A673 (cell line): ENCODE measurements around the gene CDH23.

Experiments used
- CTCF ChIP-seq: fragments of 300-800, 200-600 bp; sonication (generic); conservative IDR thresholded peaks from 2 replicates; pipeline ENCODE4 v1.5.1; 2017; ENCODE audit warnings: low read depth, mild to moderate bottlenecking, antibody characterized with exemption, low read length, moderate library complexity, mixed read lengths
- EZH2 ChIP-seq: fragments of 200-600 bp; sonication (generic); IDR thresholded peaks from 2 replicates; pipeline ENCODE4 v1.6.1; 2017; ENCODE audit warnings: borderline replicate concordance, low read depth, mild to moderate bottlenecking, mixed read lengths, antibody characterized with exemption, low read length; ENCODE audit not compliant: poor library complexity, severe bottlenecking

DNA sequence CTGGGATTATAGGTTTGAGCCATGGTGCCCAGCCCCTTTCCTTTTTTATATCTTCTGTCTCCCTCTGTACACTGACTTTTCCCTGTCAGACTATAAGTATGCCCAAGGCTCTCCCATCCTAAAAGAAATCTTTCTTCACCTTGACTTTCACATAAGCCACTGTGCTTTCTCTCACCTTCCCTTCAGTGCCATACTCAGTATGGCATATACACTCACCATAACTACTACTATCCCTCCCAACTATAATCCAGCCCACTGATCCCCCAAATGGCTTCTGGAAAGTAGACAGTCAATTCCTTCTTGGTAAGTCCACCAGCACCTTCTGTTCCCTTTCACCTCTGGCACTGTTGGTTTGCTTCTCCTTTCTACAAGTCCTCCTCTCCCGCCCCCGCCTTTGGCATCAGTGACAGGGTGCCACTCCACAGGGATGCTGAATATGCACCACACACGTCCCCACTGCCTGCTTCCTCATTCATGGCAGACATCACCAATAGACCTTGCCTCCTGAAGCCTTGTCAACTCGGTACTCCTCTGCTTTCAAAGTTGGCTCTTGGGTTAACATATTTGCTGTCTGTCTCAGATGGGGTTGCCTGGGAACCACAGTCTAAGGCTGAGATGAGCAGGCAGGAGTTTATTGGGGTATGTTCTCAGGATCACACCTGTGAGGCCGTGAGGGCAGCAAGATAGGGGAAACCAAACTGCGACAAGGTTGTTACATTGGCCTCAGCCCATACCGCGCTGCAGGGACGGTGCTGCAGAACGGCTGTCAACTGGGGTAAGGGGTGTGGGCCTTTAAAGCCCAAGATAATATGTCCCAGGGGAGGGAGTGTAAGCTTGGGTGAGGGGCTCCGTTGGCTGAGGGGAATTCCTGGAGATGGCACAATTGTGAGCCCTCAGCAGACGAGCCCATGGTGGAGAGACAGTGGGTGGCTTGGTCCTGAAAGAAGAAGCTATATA lies 461.5 kb downstream of the CDH23 start:
- TF ChIP-seq CTCF, result no peak
- no peak for TF ChIP-seq EZH2
